Body of pancreas (tissue), 4 donors: Measurements from ENCODE around the gene HLA-DQB1. TPM values are rescaled to one million over a fixed set of nuclear protein-coding genes. Genes with fewer than 3 reads are reported as not detected.

ENCODE experiments used
- ATAC-seq: fragments of 150-250 bp; one replicate; pipeline ENCODE4 v1.9.1; 2016
- DNase-seq, 4 donors: peaks; one replicate each; pipeline ENCODE4 v3.0.0-alpha.2; 2019
- H3K27ac ChIP-seq, 4 donors: fragments of 200-600 bp; sonication (generic); 1 replicate in 3 of 4; 2 replicates in 1 of 4; pipeline versions ENCODE4 v1.5.1 to v1.6.1; 2016 to 2019; ENCODE audit warnings: mild to moderate bottlenecking in 1 of 4, mixed read lengths in 1 of 4, moderate library complexity in 1 of 4
- H3K27me3 ChIP-seq, 2 donors: fragments of 200-600 bp; sonication (generic); one replicate each; pipeline ENCODE4 v1.6.0; 2016; ENCODE audit warnings: mild to moderate bottlenecking in 1 of 2
- H3K36me3 ChIP-seq, 2 donors: fragments of 200-600 bp; sonication (generic); replicated peaks in 1 of 2; 2 replicates each; pipeline ENCODE4 v1.5.1; 2016; ENCODE audit warnings: low read depth in 2 of 2; ENCODE audit not compliant: insufficient read depth in 1 of 2
- H3K4me1 ChIP-seq: fragments of 200-600 bp; sonication (generic); one replicate; pipeline ENCODE4 v1.6.0; 2016
- H3K4me3 ChIP-seq, 2 donors: fragments of 200-600 bp; sonication (generic); 1 replicate in 1 of 2; 2 replicates in 1 of 2; pipeline ENCODE4 v1.5.1; 2016 to 2019
- H3K9me3 ChIP-seq, 3 donors: fragments of 200-600 bp; sonication (generic); 1 replicate in 2 of 3; 2 replicates in 1 of 3; pipeline ENCODE4 v1.5.1; 2016
- POLR2A ChIP-seq, 3 donors: fragments of 450-650 bp; IDR thresholded peaks; one replicate each; pipeline ENCODE4 v1.6.1; 2016; ENCODE audit warnings: antibody characterized with exemption in 3 of 3, mild to moderate bottlenecking in 2 of 3
- WGBS, 2 donors: methylation state at CpG; one replicate each; pipeline ENCODE4 v1.1.5; 2017; 5-methylcytosine and 5-hydroxymethylcytosine counted together
- intact Hi-C: fragments of 100-400 bp; cut with DNase I; formaldehyde crosslinking; loops from one replicate; pipeline ENCODE4 v1.15.1; 2023
- total RNA-seq, 2 donors: library from RNA; depleted of rRNA; stranded (reverse); fragments of >200 nt; gene quantifications; one replicate each; pipeline ENCODE4 v1.1.0, GENCODE V29; 2016
- TF ChIP-seq, protein P1 (sequence below), 7 experiments: fragments of 450-650 bp in 4 of 7; fragments of 200-600 bp in 3 of 7; sonication (generic) in 3 of 7; IDR thresholded peaks; one replicate each; pipeline ENCODE4 v1.5.1; 2016 to 2019; ENCODE audit warnings: antibody characterized with exemption in 7 of 7

Gene HLA-DQB1
- total RNA-seq, 2 donors from 2014 or later = 0.78 to 1.6 TPM

DNA sequence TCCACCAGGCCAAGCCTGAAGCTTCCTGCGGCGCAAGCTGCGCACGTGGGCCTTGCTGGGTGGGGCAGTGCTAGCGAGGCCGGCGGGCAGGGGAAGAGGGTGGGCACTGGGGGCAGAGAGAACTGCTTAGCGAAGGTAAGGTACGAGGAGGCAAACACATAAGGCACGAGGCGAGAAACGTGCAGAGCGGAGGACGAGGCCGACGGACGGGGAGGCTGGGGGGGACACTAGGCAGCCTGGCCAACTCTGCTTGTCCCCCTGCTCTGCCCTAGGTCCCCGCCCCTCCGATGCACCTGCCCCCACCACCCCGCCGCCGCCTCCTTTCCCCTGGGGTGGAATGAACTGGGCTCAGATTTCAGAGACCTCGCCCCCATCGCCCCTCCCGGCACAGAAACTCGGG is 2.1 kb downstream of the HLA-DQB1 start:
- Histone ChIP-seq H3K4me3 (no peak overlapping the region), H3K4me1 (no peaks in the 10 kb centered on the region), H3K27me3 (no peaks in the 10 kb centered on the region), H3K9me3 (no peaks in the 10 kb centered on the region), H3K27ac (no peak overlapping the region), H3K36me3 (no peaks in the 10 kb centered on the region)
- TF ChIP-seq POLR2A (IDR thresholded peaks at IDR 0.05) = no peak
- TF ChIP-seq, protein P1, sequence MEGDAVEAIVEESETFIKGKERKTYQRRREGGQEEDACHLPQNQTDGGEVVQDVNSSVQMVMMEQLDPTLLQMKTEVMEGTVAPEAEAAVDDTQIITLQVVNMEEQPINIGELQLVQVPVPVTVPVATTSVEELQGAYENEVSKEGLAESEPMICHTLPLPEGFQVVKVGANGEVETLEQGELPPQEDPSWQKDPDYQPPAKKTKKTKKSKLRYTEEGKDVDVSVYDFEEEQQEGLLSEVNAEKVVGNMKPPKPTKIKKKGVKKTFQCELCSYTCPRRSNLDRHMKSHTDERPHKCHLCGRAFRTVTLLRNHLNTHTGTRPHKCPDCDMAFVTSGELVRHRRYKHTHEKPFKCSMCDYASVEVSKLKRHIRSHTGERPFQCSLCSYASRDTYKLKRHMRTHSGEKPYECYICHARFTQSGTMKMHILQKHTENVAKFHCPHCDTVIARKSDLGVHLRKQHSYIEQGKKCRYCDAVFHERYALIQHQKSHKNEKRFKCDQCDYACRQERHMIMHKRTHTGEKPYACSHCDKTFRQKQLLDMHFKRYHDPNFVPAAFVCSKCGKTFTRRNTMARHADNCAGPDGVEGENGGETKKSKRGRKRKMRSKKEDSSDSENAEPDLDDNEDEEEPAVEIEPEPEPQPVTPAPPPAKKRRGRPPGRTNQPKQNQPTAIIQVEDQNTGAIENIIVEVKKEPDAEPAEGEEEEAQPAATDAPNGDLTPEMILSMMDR (IDR thresholded peaks at IDR 0.05) = no peak
- ATAC-seq (no peak), DNase-seq (no peak)
- WGBS, 2 donors = 0 to 19% methylated on average over 9 to 20 of the region's 26 CpGs
- intact Hi-C loops = no loop called here

DNA sequence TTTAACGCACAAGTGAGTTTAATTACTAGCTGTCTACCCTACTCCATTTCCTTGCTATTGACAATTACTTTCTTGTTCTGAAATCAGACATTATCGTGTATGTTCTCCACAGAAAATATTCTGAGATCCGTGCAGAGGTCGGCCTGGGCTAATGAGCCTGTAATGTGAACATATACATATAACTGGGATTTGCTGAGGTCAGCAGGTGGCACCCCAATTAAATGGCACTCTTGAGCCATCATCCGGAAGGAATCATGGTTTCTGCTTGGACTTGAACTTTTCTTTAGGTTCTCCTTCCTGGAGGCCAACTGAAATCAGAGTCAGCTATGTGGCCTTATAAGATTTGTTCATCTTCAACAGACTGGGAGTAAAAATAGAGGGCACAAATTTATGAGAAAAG is 3.6 kb downstream of the HLA-DQB1 start:
- intact Hi-C loops = no loop called here
- no peaks in the 10 kb centered on the region for H3K9me3 ChIP-seq
- WGBS, 2 donors = 13 to 29% methylated on average over 5 of the region's 5 CpGs
- H3K27me3 ChIP-seq = no peaks in the 10 kb centered on the region
- DNase-seq (no peak), ATAC-seq (no peak)
- TF ChIP-seq POLR2A (IDR thresholded peaks at IDR 0.05) = no peak
- TF ChIP-seq, protein P1 (IDR thresholded peaks at IDR 0.05) = no peak
- no peaks in the 10 kb centered on the region for H3K4me1 ChIP-seq
- no peak overlapping the region for H3K4me3 ChIP-seq
- H3K27ac ChIP-seq = no peak overlapping the region
- H3K36me3 ChIP-seq = no peaks in the 10 kb centered on the region

GRCh38 chr6:32662099-32662498 is 4.4 kb downstream of the HLA-DQB1 start:
- no peak for DNase-seq
- no peaks in the 10 kb centered on the region for H3K4me1 ChIP-seq
- ATAC-seq = no peak
- no peak overlapping the region for H3K27ac ChIP-seq
- no peaks in the 10 kb centered on the region for H3K27me3 ChIP-seq
- WGBS, 2 donors = 45 to 73% methylated on average over 5 of the region's 7 CpGs
- no peaks in the 10 kb centered on the region for H3K9me3 ChIP-seq
- no peak overlapping the region for H3K4me3 ChIP-seq
- intact Hi-C loops = no loop called here
- H3K36me3 ChIP-seq = no peaks in the 10 kb centered on the region
- TF ChIP-seq, protein P1 (IDR thresholded peaks at IDR 0.05) = no peak
- no peak for TF ChIP-seq POLR2A (IDR thresholded peaks at IDR 0.05)

GRCh38 chr6:32659856-32660595 is 6.4 kb downstream of the HLA-DQB1 start:
- ATAC-seq = no peak
- 45 to 57% methylated on average over 3 to 4 of the region's 4 CpGs for WGBS, 2 donors

More at GRCh38 chr6:32659856-32660595, 6.4 kb downstream of the HLA-DQB1 start:
- no peaks in the 10 kb centered on the region for H3K4me1 ChIP-seq
- no peak overlapping the region for H3K27ac ChIP-seq
- H3K27me3 ChIP-seq = no peaks in the 10 kb centered on the region
- no peak for TF ChIP-seq POLR2A (IDR thresholded peaks at IDR 0.05)
- TF ChIP-seq, protein P1 (IDR thresholded peaks at IDR 0.05) = no peak
- no peak for DNase-seq
- H3K36me3 ChIP-seq = no peaks in the 10 kb centered on the region
- no peak overlapping the region for H3K4me3 ChIP-seq
- intact Hi-C loops = no loop called here
- H3K9me3 ChIP-seq = no peaks in the 10 kb centered on the region
